Activated B cell treated with CpG ODN at 0.5 μM for 24 hours (primary cell): ENCODE results near the gene GSE1. TPM values are rescaled to one million over a fixed set of nuclear protein-coding genes. Genes with fewer than 3 reads are reported as not detected.

ENCODE experiments used
- ATAC-seq: fragments of 200-7000 bp; cut with Tn5 transposase; one replicate; pipeline ENCODE4 v1.10.0; 2021; ENCODE audit warnings: low read depth, mild to moderate bottlenecking, moderate library complexity
- CTCF ChIA-PET: fragments of 350-600 bp; sonication (Branson Sonifier 250); formaldehyde crosslinking; loops from one replicate; lab custom pipeline; 2021; ENCODE audit warnings: antibody characterized with exemption; lab: Charles Lee
- POLR2A ChIA-PET: fragments of 350-600 bp; sonication (Branson Sonifier 250); formaldehyde crosslinking; loops from one replicate; lab custom pipeline; 2021; ENCODE audit warnings: antibody characterized with exemption; lab: Charles Lee
- DNase-seq: peaks from one replicate; pipeline ENCODE4 v3.0.0; 2022
- H3K27ac Mint-ChIP-seq: one replicate; pipeline ENCODE4 v1.8.0; 2020; ENCODE audit warnings: mixed read lengths
- H3K27me3 Mint-ChIP-seq: one replicate; pipeline ENCODE4 v1.8.0; 2021; ENCODE audit warnings: mixed read lengths
- H3K36me3 Mint-ChIP-seq: one replicate; pipeline ENCODE4 v1.8.0; 2021; ENCODE audit warnings: low read depth, mixed read lengths
- H3K4me1 Mint-ChIP-seq: one replicate; pipeline ENCODE4 v1.8.0; 2021; ENCODE audit warnings: mixed read lengths
- H3K4me3 Mint-ChIP-seq: one replicate; pipeline ENCODE4 v1.8.0; 2020; ENCODE audit warnings: mild to moderate bottlenecking, mixed read lengths
- H3K9me3 Mint-ChIP-seq: one replicate; pipeline ENCODE4 v1.8.0; 2020; ENCODE audit warnings: mixed read lengths
- CTCF ChIP-seq: fragments of 200-600 bp; IDR thresholded peaks from one replicate; pipeline ENCODE4 v1.8.0; 2022; ENCODE audit warnings: antibody characterized with exemption, mild to moderate bottlenecking
- intact Hi-C: fragments of 100-400 bp; cut with micrococcal nuclease; formaldehyde crosslinking; loops from one replicate; pipeline ENCODE4 v1.15.1; 2024
- total RNA-seq: library from RNA; stranded (reverse); gene quantifications from 2 replicates; pipeline ENCODE4 v1.2.3, GENCODE V29; 2022

Gene GSE1
- total RNA-seq, 1 donor from 2014 or later: 48.3 TPM

GRCh38 chr16:85573696-85574641 lies 39.2 kb upstream of the GSE1 start:
- H3K27me3 Mint-ChIP-seq: no peaks in the 10 kb centered on the region
- no peak overlapping the region for H3K27ac Mint-ChIP-seq
- H3K9me3 Mint-ChIP-seq: no peaks in the 10 kb centered on the region
- no peak for ATAC-seq
- CTCF ChIA-PET: no interaction called here
- POLR2A ChIA-PET: interaction anchor here (0.9 to 1.4 kb wide), 2 partner anchors 19 to 27 kb away, joined by 5 read pairs; no protein-coding TSS in a partner anchor
- intact Hi-C loops: loop anchor here (1.0 to 5.0 kb wide), 2 partner anchors 22 to 37 kb away; no protein-coding TSS in a partner anchor
- peaks cover 64% of the 10 kb centered on the region for H3K4me1 Mint-ChIP-seq
- no peak overlapping the region for H3K4me3 Mint-ChIP-seq
- DNase-seq: no peak
- no peak for TF ChIP-seq CTCF
- peaks cover 5% of the 10 kb centered on the region for H3K36me3 Mint-ChIP-seq

GRCh38 chr16:85574672-85575475 lies 38.2 kb upstream of the GSE1 start:
- ATAC-seq: no peak

GRCh38 chr16:85575920-85576319 lies 37.2 kb upstream of the GSE1 start:
- intact Hi-C loops: no loop called here
- Mint-ChIP-seq H3K27ac (no peak overlapping the region), H3K4me1 (peaks cover 56% of the 10 kb centered on the region), H3K36me3 (peaks cover 5% of the 10 kb centered on the region), H3K27me3 (no peaks in the 10 kb centered on the region), H3K4me3 (no peak overlapping the region), H3K9me3 (no peaks in the 10 kb centered on the region)
- TF ChIP-seq CTCF: no peak
- ChIA-PET CTCF (interaction anchor here (0.9 kb wide), 1 partner anchor 47 kb away, joined by 3 read pairs; no protein-coding TSS in a partner anchor), POLR2A (interaction anchor here (0.6 to 0.8 kb wide), 2 partner anchors 21 to 451 kb away, joined by 3 read pairs; no protein-coding TSS in a partner anchor)
- DNase-seq (no peak), ATAC-seq (no peak)

More at GRCh38 chr16:85574672-85575475, 38.2 kb upstream of the GSE1 start:
- Mint-ChIP-seq H3K27me3 (no peaks in the 10 kb centered on the region), H3K9me3 (no peaks in the 10 kb centered on the region), H3K4me1 (peaks cover 62% of the 10 kb centered on the region), H3K4me3 (no peak overlapping the region), H3K27ac (no peak overlapping the region), H3K36me3 (peaks cover 5% of the 10 kb centered on the region)
- intact Hi-C loops: loop anchor here (5.0 kb wide), 1 partner anchor 38 kb away; no protein-coding TSS in a partner anchor
- TF ChIP-seq CTCF: no peak
- ChIA-PET POLR2A (interaction anchor here (1.4 kb wide), 1 partner anchor 20 kb away, joined by 5 read pairs; no protein-coding TSS in a partner anchor), CTCF (interaction anchor here (0.9 kb wide), 1 partner anchor 46 kb away, joined by 3 read pairs; no protein-coding TSS in a partner anchor)
- no peak for DNase-seq

- no peak for TF ChIP-seq CTCF
- ChIA-PET CTCF (interaction anchor here (1.1 kb wide), 1 partner anchor 34 kb away, joined by 3 read pairs; no protein-coding TSS in a partner anchor), POLR2A (interaction anchor here (1.2 kb wide), 1 partner anchor 22 kb away, joined by 5 read pairs; no protein-coding TSS in a partner anchor)
- H3K27ac Mint-ChIP-seq: no peak overlapping the region
- H3K4me3 Mint-ChIP-seq: no peak overlapping the region
- H3K4me1 Mint-ChIP-seq: peaks cover 50% of the 10 kb centered on the region
- peaks cover 5% of the 10 kb centered on the region for H3K36me3 Mint-ChIP-seq
- intact Hi-C loops: no loop called here
- DNase-seq: no peak
- no peak for ATAC-seq
- H3K9me3 Mint-ChIP-seq: no peaks in the 10 kb centered on the region
- no peaks in the 10 kb centered on the region for H3K27me3 Mint-ChIP-seq
Observed at GRCh38 chr16:85576944-85577343, 36.2 kb upstream of the GSE1 start.
